CD4-positive, CD25-positive, alpha-beta regulatory T cell (primary cell): Measurements from ENCODE around the gene ADGRB3. TPM values are rescaled to one million over a fixed set of nuclear protein-coding genes. Genes with fewer than 3 reads are reported as not detected.

Source experiments
- ATAC-seq, 2 donors: fragments of 150-1000 bp; cut with Tn5 transposase; one replicate each; pipeline ENCODE4 v1.10.0; 2021; ENCODE audit warnings: low read depth in 2 of 2, moderate number of reproducible peaks in 2 of 2, moderate library complexity in 1 of 2
- DNase-seq, 3 donors: peaks; one replicate each; pipeline versions ENCODE4 v3.0.0 to v3.0.0-alpha.2; 2012 to 2022; ENCODE audit warnings: mixed read lengths in 1 of 3
- H3K27ac ChIP-seq: one replicate; pipeline ENCODE4 v1.7.0; 2013; ENCODE audit warnings: mild to moderate bottlenecking, low read length; ENCODE audit not compliant: insufficient read depth, poor library complexity, severe bottlenecking
- H3K27me3 ChIP-seq: one replicate; pipeline ENCODE4 v1.7.0; 2013; ENCODE audit warnings: low read length; ENCODE audit not compliant: control insufficient read depth, insufficient read depth
- H3K36me3 ChIP-seq: one replicate; pipeline ENCODE4 v1.7.0; 2013; ENCODE audit warnings: mild to moderate bottlenecking, low read length, moderate library complexity; ENCODE audit not compliant: control insufficient read depth, insufficient read depth
- H3K4me1 ChIP-seq: 2 replicates; pipeline ENCODE4 v1.7.0; 2013; ENCODE audit warnings: mild to moderate bottlenecking, low read length; ENCODE audit not compliant: insufficient read depth, control insufficient read depth, poor library complexity, severe bottlenecking
- H3K4me3 ChIP-seq: one replicate; pipeline ENCODE4 v1.7.0; 2013; ENCODE audit warnings: low read depth, mild to moderate bottlenecking, low read length, moderate library complexity
- H3K9me3 ChIP-seq, 2 experiments: 1 replicate in 1 of 2; 2 replicates in 1 of 2; pipeline ENCODE4 v1.7.0; 2013; ENCODE audit warnings: low read length in 2 of 2, mild to moderate bottlenecking in 1 of 2, moderate library complexity in 1 of 2; ENCODE audit not compliant: control insufficient read depth in 2 of 2
- H3K27ac Mint-ChIP-seq, 3 donors: one replicate each; pipeline ENCODE4 v1.8.0; 2020 to 2022; ENCODE audit warnings: mild to moderate bottlenecking in 3 of 3, mixed read lengths in 3 of 3, moderate library complexity in 2 of 3
- H3K27me3 Mint-ChIP-seq: one replicate; pipeline ENCODE4 v1.8.0; 2022; ENCODE audit warnings: mild to moderate bottlenecking, mixed read lengths
- H3K36me3 Mint-ChIP-seq: one replicate; pipeline ENCODE4 v1.8.0; 2020; ENCODE audit warnings: mixed read lengths
- H3K4me1 Mint-ChIP-seq, 4 donors: one replicate each; pipeline ENCODE4 v1.8.0; 2020 to 2022; ENCODE audit warnings: mixed read lengths in 4 of 4, mild to moderate bottlenecking in 1 of 4
- H3K4me3 Mint-ChIP-seq, 4 donors: one replicate each; pipeline ENCODE4 v1.8.0; 2020 to 2022; ENCODE audit warnings: mild to moderate bottlenecking in 4 of 4, mixed read lengths in 4 of 4, moderate library complexity in 3 of 4
- H3K9me3 Mint-ChIP-seq, 7 donors: one replicate each; pipeline ENCODE4 v1.8.0; 2020 to 2022; ENCODE audit warnings: mixed read lengths in 7 of 7, mild to moderate bottlenecking in 3 of 7, moderate library complexity in 2 of 7
- polyA plus RNA-seq, 4 donors: library from polyadenylated mRNA; unstranded; fragments of 300-500 nt; fragmentation: Illumina TruSeq; gene quantifications; one replicate each; pipeline ENCODE4 v1.2.3, GENCODE V29; 2021
- total RNA-seq: library from RNA; stranded (reverse); gene quantifications from one replicate; pipeline ENCODE4 v1.2.3, GENCODE V29; 2022

The ADGRB3 gene
- total and polyA plus RNA-seq, 5 donors from 2014 or later, result not detected

DNA sequence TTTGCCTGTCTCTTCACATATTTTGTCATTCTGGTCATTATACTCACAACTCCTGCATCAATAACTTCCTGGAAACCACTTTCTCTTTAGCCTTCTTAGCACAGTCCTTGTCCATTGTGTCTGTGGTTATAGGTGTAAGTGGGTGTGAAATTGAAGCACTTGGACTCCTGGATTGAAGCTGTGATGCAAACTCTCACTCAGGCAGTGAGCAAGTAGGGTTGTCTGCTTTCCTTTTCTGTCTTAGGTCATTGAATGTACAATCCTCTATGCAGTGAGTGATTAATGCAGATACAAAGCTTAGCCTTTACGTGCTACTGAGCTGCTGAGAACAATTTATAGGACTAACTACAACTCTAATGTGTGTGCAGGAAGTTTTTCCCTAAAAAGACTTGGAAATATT is 54.8 kb downstream of the ADGRB3 start:
- H3K4me3 Mint-ChIP-seq, result no peak overlapping the region
- H3K36me3 ChIP-seq, result no peaks in the 10 kb centered on the region
- no peak overlapping the region for H3K27ac Mint-ChIP-seq

DNA sequence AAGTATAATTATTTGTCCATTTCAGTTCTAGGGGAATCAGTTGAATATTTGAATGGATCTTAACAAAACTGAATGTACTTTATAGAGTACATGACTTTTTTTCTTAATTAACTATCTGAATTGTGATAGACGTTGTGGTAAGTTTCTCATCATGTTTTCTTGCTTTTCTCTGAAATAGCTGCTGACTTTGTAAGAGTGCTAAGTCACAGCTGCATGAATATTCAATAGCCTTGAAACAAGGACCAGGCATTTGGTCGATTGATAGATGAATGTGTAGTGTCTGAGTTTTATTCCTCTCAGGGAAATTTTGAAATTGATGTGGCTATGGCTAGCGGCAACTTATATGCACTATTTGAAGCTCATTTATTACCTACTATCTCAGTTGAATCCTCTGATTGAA is 56.0 kb downstream of the ADGRB3 start:
- H3K36me3 ChIP-seq, result no peaks in the 10 kb centered on the region
- no peaks in the 10 kb centered on the region for H3K4me1 Mint-ChIP-seq
- no peak overlapping the region for H3K27ac Mint-ChIP-seq
- no peak overlapping the region for H3K4me3 Mint-ChIP-seq
- H3K36me3 Mint-ChIP-seq, result no peaks in the 10 kb centered on the region
- no peak for DNase-seq
- no peaks in the 10 kb centered on the region for H3K27me3 ChIP-seq
- peaks cover 0 to 2% (median 0%) of the 10 kb centered on the region in 7 donors for H3K9me3 Mint-ChIP-seq
- no peak overlapping the region for H3K4me3 ChIP-seq
- no peak for ATAC-seq
- H3K27me3 Mint-ChIP-seq, result no peaks in the 10 kb centered on the region
- no peaks in the 10 kb centered on the region for H3K4me1 ChIP-seq
- H3K27ac ChIP-seq, result no peak overlapping the region
- no peaks in the 10 kb centered on the region for H3K9me3 ChIP-seq

More for the DNA sequence above, 54.8 kb downstream of the ADGRB3 start:
- Histone ChIP-seq H3K4me3 (no peak overlapping the region), H3K4me1 (no peaks in the 10 kb centered on the region), H3K27ac (no peak overlapping the region), H3K9me3 (no peaks in the 10 kb centered on the region), H3K27me3 (no peaks in the 10 kb centered on the region)
- DNase-seq, result no peak
- Mint-ChIP-seq H3K4me1 (no peaks in the 10 kb centered on the region), H3K9me3 (peaks cover 0 to 2% (median 0%) of the 10 kb centered on the region in 7 donors), H3K36me3 (no peaks in the 10 kb centered on the region), H3K27me3 (no peaks in the 10 kb centered on the region)
- no peak for ATAC-seq

DNA sequence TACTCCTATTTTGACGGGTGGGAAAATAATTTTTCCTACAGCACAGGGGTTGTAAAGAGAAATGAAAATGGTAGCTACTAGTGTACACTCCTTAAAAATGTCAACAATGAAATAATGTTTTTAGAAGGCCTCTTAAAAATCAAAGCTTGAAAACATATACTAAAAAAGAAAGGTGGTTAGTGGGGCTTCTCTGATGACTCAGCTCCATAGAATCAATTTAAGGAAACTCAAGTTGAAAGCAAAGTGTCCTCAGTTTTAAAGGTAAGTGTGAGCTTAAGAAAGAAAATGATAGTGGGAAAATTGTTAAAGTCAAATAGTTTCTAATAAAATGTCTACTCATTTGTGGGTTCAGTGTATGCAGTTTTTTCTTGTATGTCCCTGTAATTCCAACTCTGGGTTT is 58.2 kb downstream of the ADGRB3 start:
- H3K4me1 Mint-ChIP-seq, result no peaks in the 10 kb centered on the region
- no peak overlapping the region for H3K27ac Mint-ChIP-seq
- H3K9me3 Mint-ChIP-seq, result peaks cover 0 to 2% (median 0%) of the 10 kb centered on the region in 7 donors
- no peak overlapping the region for H3K27ac ChIP-seq
- ATAC-seq, result no peak
- H3K4me1 ChIP-seq, result no peaks in the 10 kb centered on the region
- no peaks in the 10 kb centered on the region for H3K36me3 Mint-ChIP-seq
- H3K36me3 ChIP-seq, result no peaks in the 10 kb centered on the region
- H3K9me3 ChIP-seq, result no peaks in the 10 kb centered on the region
- DNase-seq, result no peak
- H3K4me3 ChIP-seq, result no peak overlapping the region
- H3K4me3 Mint-ChIP-seq, result no peak overlapping the region
- no peaks in the 10 kb centered on the region for H3K27me3 ChIP-seq
- no peaks in the 10 kb centered on the region for H3K27me3 Mint-ChIP-seq

DNA sequence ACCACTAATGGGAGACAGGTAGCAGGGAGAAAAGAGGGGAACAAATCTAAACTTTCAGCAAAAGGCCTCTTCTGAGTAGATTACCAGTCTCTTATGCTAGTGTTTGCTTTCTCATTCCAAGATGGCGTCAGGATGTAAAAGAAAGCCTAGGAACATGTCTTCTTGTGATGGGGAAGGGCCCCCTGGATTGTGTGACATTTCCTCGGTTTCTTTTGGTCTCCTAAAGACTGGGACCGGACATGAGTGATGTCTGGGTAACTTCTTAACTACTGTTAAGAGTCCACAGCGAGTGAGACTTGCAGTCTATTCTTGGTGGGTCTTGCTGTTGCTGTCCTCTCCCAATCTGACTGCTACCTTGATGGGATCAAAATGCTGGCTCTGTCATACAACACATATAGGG is 60.3 kb downstream of the ADGRB3 start:
- Histone ChIP-seq H3K36me3 (no peaks in the 10 kb centered on the region), H3K9me3 (no peaks in the 10 kb centered on the region), H3K27ac (no peak overlapping the region), H3K4me1 (no peaks in the 10 kb centered on the region), H3K27me3 (no peaks in the 10 kb centered on the region), H3K4me3 (no peak overlapping the region)
- no peak for DNase-seq
- no peaks in the 10 kb centered on the region for H3K4me1 Mint-ChIP-seq
- ATAC-seq, result no peak
- H3K4me3 Mint-ChIP-seq, result no peak overlapping the region
- peaks cover 0 to 4% (median 0%) of the 10 kb centered on the region in 7 donors for H3K9me3 Mint-ChIP-seq
- no peak overlapping the region for H3K27ac Mint-ChIP-seq
- no peaks in the 10 kb centered on the region for H3K36me3 Mint-ChIP-seq
- no peaks in the 10 kb centered on the region for H3K27me3 Mint-ChIP-seq

DNA sequence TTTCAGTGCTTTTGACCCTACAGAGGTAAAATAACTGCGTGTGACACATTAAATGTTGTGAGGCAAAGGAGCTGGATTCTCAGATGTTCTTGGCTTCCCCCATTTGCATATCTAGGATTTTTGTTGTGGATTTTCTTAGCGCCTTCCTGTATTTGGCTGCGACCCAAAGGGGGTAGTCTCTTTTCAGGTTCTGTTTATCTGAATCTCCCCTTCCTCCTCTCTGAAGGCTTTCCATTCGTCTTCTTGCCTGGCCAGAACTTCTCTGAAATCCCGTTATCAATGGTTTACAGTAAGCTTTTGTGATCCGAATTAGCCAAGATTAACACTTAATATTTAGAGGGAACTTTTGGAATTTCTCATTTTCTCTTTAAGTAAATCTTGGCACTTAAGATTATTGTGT is 60.8 kb downstream of the ADGRB3 start:
- Mint-ChIP-seq H3K27me3 (no peaks in the 10 kb centered on the region), H3K27ac (no peak overlapping the region), H3K9me3 (peaks cover 0 to 4% (median 0%) of the 10 kb centered on the region in 7 donors), H3K4me3 (no peak overlapping the region), H3K36me3 (no peaks in the 10 kb centered on the region), H3K4me1 (no peaks in the 10 kb centered on the region)
- H3K9me3 ChIP-seq, result no peaks in the 10 kb centered on the region
- H3K27ac ChIP-seq, result no peak overlapping the region
- H3K36me3 ChIP-seq, result no peaks in the 10 kb centered on the region
- ATAC-seq, result no peak
- no peaks in the 10 kb centered on the region for H3K27me3 ChIP-seq
- H3K4me1 ChIP-seq, result no peaks in the 10 kb centered on the region
- no peak overlapping the region for H3K4me3 ChIP-seq
- no peak for DNase-seq

DNA sequence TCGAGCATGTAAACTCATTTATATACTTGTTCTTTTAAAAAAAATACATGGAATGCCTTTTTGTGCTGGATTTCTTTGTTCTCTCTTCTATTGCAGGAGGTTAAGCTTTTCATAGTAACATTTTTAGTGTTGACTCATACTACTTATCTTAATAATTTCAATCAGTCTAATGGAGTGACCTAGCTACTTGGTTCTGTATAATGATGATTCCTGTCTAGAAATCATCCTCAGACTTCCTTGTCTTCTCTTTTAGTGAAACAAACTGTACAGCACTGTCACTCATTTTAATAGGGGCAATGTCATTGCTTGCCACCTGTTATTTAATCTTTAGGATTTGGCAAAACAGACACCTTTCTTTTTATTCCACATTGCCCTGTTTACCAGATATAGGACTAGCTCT is 62.3 kb downstream of the ADGRB3 start:
- H3K27ac Mint-ChIP-seq, result no peak overlapping the region
- no peak for DNase-seq
- H3K9me3 Mint-ChIP-seq, result peaks cover 0 to 4% (median 0%) of the 10 kb centered on the region in 7 donors

DNA sequence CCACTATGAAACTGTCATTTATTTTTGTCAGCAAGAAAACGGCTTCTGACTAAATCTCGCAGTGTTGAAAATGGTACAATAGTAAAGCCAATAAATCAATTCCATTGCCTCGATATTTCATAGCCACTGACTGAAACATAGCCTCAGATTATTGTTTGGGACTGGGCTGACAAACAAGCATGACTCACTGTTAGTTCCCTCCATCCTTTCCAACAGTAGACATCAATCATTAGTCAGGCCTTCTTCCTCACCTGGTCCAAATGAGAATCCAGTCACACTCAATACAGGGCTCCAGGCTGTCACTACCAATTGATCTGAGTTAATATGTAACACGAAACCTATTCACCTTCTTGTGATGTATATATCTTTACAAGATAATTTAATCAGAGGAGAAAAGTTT is 66.1 kb downstream of the ADGRB3 start:
- Mint-ChIP-seq H3K27me3 (no peaks in the 10 kb centered on the region), H3K9me3 (peaks cover 0 to 4% (median 0%) of the 10 kb centered on the region in 7 donors), H3K36me3 (no peaks in the 10 kb centered on the region), H3K27ac (no peak overlapping the region), H3K4me3 (no peak overlapping the region), H3K4me1 (no peaks in the 10 kb centered on the region)
- Histone ChIP-seq H3K9me3 (no peaks in the 10 kb centered on the region), H3K36me3 (no peaks in the 10 kb centered on the region), H3K4me1 (no peaks in the 10 kb centered on the region), H3K27me3 (no peaks in the 10 kb centered on the region), H3K4me3 (no peak overlapping the region), H3K27ac (no peak overlapping the region)
- no peak for DNase-seq
- no peak for ATAC-seq

More for the DNA sequence above, 62.3 kb downstream of the ADGRB3 start:
- no peaks in the 10 kb centered on the region for H3K27me3 Mint-ChIP-seq
- Histone ChIP-seq H3K27me3 (no peaks in the 10 kb centered on the region), H3K4me1 (no peaks in the 10 kb centered on the region), H3K4me3 (no peak overlapping the region), H3K36me3 (no peaks in the 10 kb centered on the region), H3K9me3 (no peaks in the 10 kb centered on the region), H3K27ac (no peak overlapping the region)
- no peak for ATAC-seq
- H3K4me3 Mint-ChIP-seq, result no peak overlapping the region
- H3K4me1 Mint-ChIP-seq, result no peaks in the 10 kb centered on the region
- H3K36me3 Mint-ChIP-seq, result no peaks in the 10 kb centered on the region

DNA sequence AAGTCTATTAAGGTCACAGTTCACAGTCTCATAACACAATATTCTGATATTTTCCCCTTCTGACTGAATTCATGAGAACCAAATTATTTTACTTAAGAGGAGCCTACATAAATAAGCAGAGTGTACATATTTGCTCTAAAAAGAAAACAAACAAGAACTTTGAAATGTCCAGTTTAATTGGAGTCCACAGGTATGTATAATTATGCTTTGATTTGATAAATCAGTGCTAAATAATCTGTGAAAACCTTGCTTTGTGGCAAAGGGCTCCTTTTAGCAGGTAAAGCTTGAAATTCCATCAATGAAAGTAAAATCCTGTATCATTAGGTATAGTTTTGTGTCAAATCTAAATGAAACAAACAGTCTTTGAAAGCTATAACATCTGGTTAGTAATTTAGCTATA is 69.4 kb downstream of the ADGRB3 start:
- Histone ChIP-seq H3K27me3 (no peaks in the 10 kb centered on the region), H3K36me3 (no peaks in the 10 kb centered on the region), H3K9me3 (no peaks in the 10 kb centered on the region), H3K4me3 (no peak overlapping the region), H3K27ac (no peak overlapping the region), H3K4me1 (no peaks in the 10 kb centered on the region)
- Mint-ChIP-seq H3K9me3 (peaks cover 0 to 3% (median 0%) of the 10 kb centered on the region in 7 donors), H3K36me3 (no peaks in the 10 kb centered on the region), H3K27ac (no peak overlapping the region), H3K4me3 (no peak overlapping the region), H3K4me1 (no peaks in the 10 kb centered on the region), H3K27me3 (no peaks in the 10 kb centered on the region)
- ATAC-seq (no peak), DNase-seq (no peak)
